C4-2B (cell line): ENCODE data around the gene FLNC.

Experiments
- CTCF ChIP-seq: fragments of 450-650 bp; conservative IDR thresholded peaks from 2 replicates; pipeline ENCODE4 v1.5.1; 2017; ENCODE audit warnings: mild to moderate bottlenecking
- ZFX ChIP-seq: fragments of 450-650 bp; IDR thresholded peaks from 2 replicates; pipeline ENCODE4 v1.6.1; 2017

GRCh38 chr7:128805225-128805624 lies 25.0 kb upstream of the FLNC start:
- no peak for TF ChIP-seq CTCF
- no peak for TF ChIP-seq ZFX
